Measurements from ENCODE around the gene MAP3K7. TPM values are rescaled to one million over a fixed set of nuclear protein-coding genes. Genes with fewer than 3 reads are reported as not detected.

The MAP3K7 gene
- total and polyA plus RNA-seq, 2 of the 13 experiments (the other 11 are each of a cell fraction or from before 2014, with no cell fraction given): 24.1 to 24.4 TPM

GRCh38 chr6:90586836-90587638 is at the start of gene MAP3K7 (continued):
- TF ChIP-seq ZNF800 (CRISPR knock-in tag; IDR thresholded peaks at IDR 0.05) (no peak), ZNF446 (CRISPR knock-in tag; IDR thresholded peaks at IDR 0.05) (no peak), ZNF629 (CRISPR knock-in tag; conservative IDR thresholded peaks at IDR 0.05) (no peak), ATF6 (CRISPR knock-in tag; conservative IDR thresholded peaks at IDR 0.05) (no peak), KMT2B (CRISPR knock-in tag; IDR thresholded peaks at IDR 0.05) (peak; percentile 96), ZNF30 (CRISPR knock-in tag; IDR thresholded peaks at IDR 0.05) (no peak), MZF1 (CRISPR knock-in tag; IDR thresholded peaks at IDR 0.05; ENCODE audit: borderline replicate concordance) (no peak), ELF4 (CRISPR knock-in tag; IDR thresholded peaks at IDR 0.05; ENCODE audit: borderline replicate concordance) (0 out of 2 replicates have a peak, but pooled peaks have one; percentile 25), ZNF570 (CRISPR knock-in tag; IDR thresholded peaks at IDR 0.05; ENCODE audit: borderline replicate concordance) (no peak; the same call in 1 of the 2 replicates), NONO (IDR thresholded peaks at IDR 0.05) (no peak), NONO (CRISPR knock-in tag; conservative IDR thresholded peaks at IDR 0.05) (peak; percentile 72), RFXANK (CRISPR knock-in tag; IDR thresholded peaks at IDR 0.05) (no peak), BRCA1 (CRISPR knock-in tag; IDR thresholded peaks at IDR 0.05) (no peak), CENPBD1 (CRISPR knock-in tag; IDR thresholded peaks at IDR 0.05; ENCODE audit: borderline replicate concordance, low read depth) (no peak), ZNF496 (CRISPR knock-in tag; IDR thresholded peaks at IDR 0.05; ENCODE audit: insufficient replicate concordance) (no peak), MTF2 (CRISPR knock-in tag; IDR thresholded peaks at IDR 0.05; ENCODE audit: borderline replicate concordance) (no peak), SP5 (CRISPR knock-in tag; IDR thresholded peaks at IDR 0.05; ENCODE audit: borderline replicate concordance, low read depth) (no peak; the same call in 1 of the 2 replicates), ZNF572 (CRISPR knock-in tag; IDR thresholded peaks at IDR 0.05) (peak; percentile 99), ZNF576 (CRISPR knock-in tag; IDR thresholded peaks at IDR 0.05) (0 out of 2 replicates have a peak, but pooled peaks have one; percentile 35), ZNF343 (CRISPR knock-in tag; IDR thresholded peaks at IDR 0.05) (no peak), ZBTB21 (CRISPR knock-in tag; IDR thresholded peaks at IDR 0.05) (no peak), SETDB1 (CRISPR knock-in tag; IDR thresholded peaks at IDR 0.05; ENCODE audit: borderline replicate concordance) (no peak), TGIF2 (CRISPR knock-in tag; IDR thresholded peaks at IDR 0.05) (peak; percentile 82), ZKSCAN8 (CRISPR knock-in tag; IDR thresholded peaks at IDR 0.05; ENCODE audit: borderline replicate concordance) (no peak), ZNF333 (CRISPR knock-in tag; IDR thresholded peaks at IDR 0.05; ENCODE audit: borderline replicate concordance) (no peak)
